Thoracic aorta (tissue), 2 donors: ENCODE results near the gene MGAT5. TPM values are rescaled to one million over a fixed set of nuclear protein-coding genes. Genes with fewer than 3 reads are reported as not detected.

Experiments
- ATAC-seq: fragments of 150-250 bp; one replicate; pipeline ENCODE4 v1.8.0; 2017; ENCODE audit warnings: low read depth; ENCODE audit not compliant: insufficient number of reproducible peaks, low FRiP score
- DNase-seq: peaks from one replicate; pipeline ENCODE4 v3.0.0-alpha.2; 2020; ENCODE audit warnings: low spot score
- H3K27ac ChIP-seq, 2 donors: fragments of 200-600 bp; sonication (generic); 1 replicate in 1 of 2; 2 replicates in 1 of 2; pipeline ENCODE4 v1.5.1; 2016; ENCODE audit warnings: mild to moderate bottlenecking in 2 of 2, moderate library complexity in 2 of 2
- H3K27me3 ChIP-seq: fragments of 200-600 bp; sonication (generic); replicated peaks from 2 replicates; pipeline ENCODE4 v1.6.0; 2016; ENCODE audit warnings: mild to moderate bottlenecking; ENCODE audit not compliant: insufficient read depth
- H3K36me3 ChIP-seq: fragments of 200-600 bp; sonication (generic); one replicate; pipeline ENCODE4 v1.5.1; 2016
- H3K4me1 ChIP-seq, 2 donors: fragments of 200-600 bp; sonication (generic); 1 replicate in 1 of 2; 2 replicates in 1 of 2; pipeline versions ENCODE4 v1.5.1 to v1.6.0; 2016; ENCODE audit warnings: low read depth in 2 of 2, mild to moderate bottlenecking in 1 of 2; ENCODE audit not compliant: control insufficient read depth in 1 of 2
- H3K4me3 ChIP-seq: fragments of 200-600 bp; sonication (generic); 2 replicates; pipeline ENCODE4 v1.5.1; 2016; ENCODE audit warnings: mild to moderate bottlenecking
- H3K9me3 ChIP-seq: fragments of 200-600 bp; sonication (generic); 2 replicates; pipeline ENCODE4 v1.5.1; 2016
- CTCF ChIP-seq: fragments of 200-600 bp; sonication (generic); IDR thresholded peaks from one replicate; pipeline ENCODE4 v1.5.1; 2019; ENCODE audit warnings: antibody characterized with exemption
- total RNA-seq, 2 donors: library from RNA; depleted of rRNA; stranded (reverse); fragments of >200 nt; gene quantifications; one replicate each; pipeline versions ENCODE4 v1.1.0 to v1.2.3, GENCODE V29; 2016

Gene MGAT5
- total RNA-seq, 2 donors from 2014 or later, result 43.9 to 95.3 TPM

DNA sequence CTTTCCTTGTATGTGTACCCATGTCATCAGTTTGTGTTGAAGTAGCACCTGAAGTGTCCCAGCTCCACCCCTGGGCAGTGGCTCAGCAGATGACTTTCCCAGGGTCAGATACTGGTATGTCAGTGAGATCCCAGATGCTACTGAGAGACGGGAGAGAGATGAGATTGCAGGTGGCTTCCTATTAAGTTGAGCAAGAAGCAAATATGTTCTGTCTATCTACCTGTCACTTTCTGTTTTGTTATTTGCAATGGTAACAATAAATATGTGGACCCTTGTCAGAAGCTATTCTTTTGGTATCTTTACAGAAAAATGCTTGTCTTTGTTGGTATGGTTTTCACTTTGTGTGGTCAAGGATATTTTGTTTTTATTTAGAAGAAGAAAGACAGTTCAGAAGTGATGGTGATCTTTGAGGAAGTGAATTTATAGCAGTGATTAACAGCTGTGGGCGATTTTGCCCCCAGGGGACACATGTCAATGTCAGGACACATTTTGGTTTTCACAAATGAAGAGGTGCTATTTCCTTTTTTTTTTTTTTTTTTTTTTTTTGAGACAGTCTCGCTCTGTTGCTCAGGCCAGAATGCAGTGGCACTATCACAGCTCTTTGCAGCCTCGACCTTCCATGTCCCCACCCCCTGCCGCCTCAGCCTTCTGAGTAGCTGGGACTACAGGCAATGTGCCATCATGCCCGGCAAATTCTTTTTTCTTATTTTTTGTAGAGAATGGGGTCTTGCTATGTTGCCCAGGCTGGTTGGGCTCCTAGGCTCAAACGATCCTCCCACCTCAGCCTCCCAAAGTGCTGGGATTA lies 21.4 kb downstream of the MGAT5 start:
- no peaks in the 10 kb centered on the region for H3K9me3 ChIP-seq
- TF ChIP-seq CTCF, result no peak
- H3K4me3 ChIP-seq, result no peak overlapping the region
- DNase-seq (no peak), ATAC-seq (no peak)
- H3K27ac ChIP-seq, result no peak overlapping the region
- peaks cover 0 to 22% of the 10 kb centered on the region in 2 donors for H3K4me1 ChIP-seq
- H3K27me3 ChIP-seq, result no peaks in the 10 kb centered on the region
- no peaks in the 10 kb centered on the region for H3K36me3 ChIP-seq

- Histone ChIP-seq H3K27ac (no peak overlapping the region), H3K9me3 (no peaks in the 10 kb centered on the region), H3K4me3 (no peak overlapping the region), H3K27me3 (no peaks in the 10 kb centered on the region), H3K4me1 (peaks cover 0 to 24% of the 10 kb centered on the region in 2 donors), H3K36me3 (no peaks in the 10 kb centered on the region)
- DNase-seq, result no peak
- no peak for TF ChIP-seq CTCF
- no peak for ATAC-seq
Measured at GRCh38 chr2:134276381-134277172, 22.7 kb downstream of the MGAT5 start.

- Histone ChIP-seq H3K4me3 (no peak overlapping the region), H3K27ac (no peak overlapping the region), H3K36me3 (no peaks in the 10 kb centered on the region), H3K9me3 (no peaks in the 10 kb centered on the region), H3K27me3 (no peaks in the 10 kb centered on the region), H3K4me1 (peaks cover 0 to 28% of the 10 kb centered on the region in 2 donors)
- DNase-seq, result no peak
- no peak for ATAC-seq
- TF ChIP-seq CTCF, result no peak
Measured at GRCh38 chr2:134277223-134277622, 23.4 kb downstream of the MGAT5 start.

DNA sequence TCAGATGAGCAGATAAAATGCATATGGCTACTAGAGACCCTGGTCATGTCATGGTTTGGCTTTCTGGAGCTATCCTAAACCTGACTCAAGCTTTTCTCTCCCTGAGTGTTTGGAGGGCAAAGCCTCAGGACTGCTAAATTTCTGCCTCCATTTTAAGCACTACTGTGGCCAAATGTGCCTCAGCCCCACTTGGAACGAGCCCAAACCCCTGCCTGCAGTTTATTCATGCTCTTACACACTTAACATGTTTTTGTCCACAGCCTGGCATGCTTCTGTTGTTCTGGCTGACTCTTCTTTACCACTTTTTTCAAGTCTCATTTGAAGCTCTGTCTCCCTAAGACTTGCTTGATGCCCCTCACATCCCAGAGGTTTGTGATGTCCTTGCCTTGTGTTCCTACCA lies 24.7 kb downstream of the MGAT5 start:
- DNase-seq (no peak), ATAC-seq (no peak)
- no peak for TF ChIP-seq CTCF
- H3K27me3 ChIP-seq, result no peaks in the 10 kb centered on the region
- no peaks in the 10 kb centered on the region for H3K36me3 ChIP-seq
- no peaks in the 10 kb centered on the region for H3K9me3 ChIP-seq
- peaks cover 0 to 28% of the 10 kb centered on the region in 2 donors for H3K4me1 ChIP-seq
- no peak overlapping the region for H3K4me3 ChIP-seq
- no peak overlapping the region for H3K27ac ChIP-seq

DNA sequence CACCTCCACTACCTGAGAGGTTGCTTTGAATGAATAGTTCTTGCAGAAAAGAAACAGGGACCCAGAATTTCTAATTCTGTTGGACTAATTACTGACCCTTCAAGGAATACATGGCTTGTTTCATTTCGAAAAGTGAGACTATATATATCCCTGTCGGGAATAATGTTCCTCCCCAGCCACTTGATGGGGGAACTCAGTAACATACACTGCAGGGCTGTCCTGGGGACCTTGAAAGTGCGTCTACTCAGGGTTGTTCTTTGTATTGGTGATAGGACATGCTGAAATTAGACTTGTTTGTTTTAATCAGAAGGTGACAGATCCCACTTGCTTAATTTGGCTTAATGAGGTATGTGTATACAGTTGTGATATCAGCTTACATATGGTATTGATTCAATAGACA lies 25.5 kb downstream of the MGAT5 start:
- H3K36me3 ChIP-seq, result no peaks in the 10 kb centered on the region
- no peaks in the 10 kb centered on the region for H3K9me3 ChIP-seq
- no peak for TF ChIP-seq CTCF
- no peak overlapping the region for H3K4me3 ChIP-seq
- ATAC-seq, result no peak
- no peaks in the 10 kb centered on the region for H3K27me3 ChIP-seq
- no peak overlapping the region for H3K27ac ChIP-seq
- H3K4me1 ChIP-seq, result peaks cover 0 to 28% of the 10 kb centered on the region in 2 donors
- no peak for DNase-seq
